Dendritic cell treated with granulocyte-macrophage colony-stimulating factor and Interleukin-4, amounts not matched to agents 40 ng/mL and 50 ng/mL, for 4 days (primary cell): ENCODE results near the gene KCNAB2.

Source experiments
- H3K27ac Mint-ChIP-seq: one replicate; pipeline ENCODE4 v1.8.0; 2022; ENCODE audit warnings: mild to moderate bottlenecking, mixed read lengths
- H3K27me3 Mint-ChIP-seq: one replicate; pipeline ENCODE4 v1.8.0; 2022; ENCODE audit warnings: mild to moderate bottlenecking, mixed read lengths
- H3K36me3 Mint-ChIP-seq: one replicate; pipeline ENCODE4 v1.8.0; 2022; ENCODE audit warnings: low read depth, mixed read lengths
- H3K4me1 Mint-ChIP-seq: one replicate; pipeline ENCODE4 v1.8.0; 2022; ENCODE audit warnings: low read depth, mixed read lengths
- H3K4me3 Mint-ChIP-seq: one replicate; pipeline ENCODE4 v1.8.0; 2022; ENCODE audit warnings: mild to moderate bottlenecking, moderate library complexity, mixed read lengths
- H3K9me3 Mint-ChIP-seq: one replicate; pipeline ENCODE4 v1.8.0; 2022; ENCODE audit warnings: mixed read lengths
- intact Hi-C: fragments of 100-400 bp; cut with micrococcal nuclease; formaldehyde crosslinking; loops from one replicate; pipeline ENCODE4 v1.15.0; 2022

KCNAB2 gene

GRCh38 chr1:6090288-6090687, 44.6 kb downstream of the KCNAB2 start:
- Mint-ChIP-seq H3K9me3 (no peaks in the 10 kb centered on the region), H3K27me3 (no peaks in the 10 kb centered on the region), H3K4me1 (no peaks in the 10 kb centered on the region), H3K36me3 (peaks cover 100% of the 10 kb centered on the region), H3K4me3 (no peak overlapping the region), H3K27ac (no peak overlapping the region)
- intact Hi-C loops = no loop called here

GRCh38 chr1:6090996-6091822, 45.5 kb downstream of the KCNAB2 start:
- Mint-ChIP-seq H3K36me3 (peaks cover 100% of the 10 kb centered on the region), H3K27ac (no peak overlapping the region), H3K4me3 (no peak overlapping the region)

GRCh38 chr1:6091823-6092109, 46.1 kb downstream of the KCNAB2 start:
- intact Hi-C loops = no loop called here
- Mint-ChIP-seq H3K4me3 (no peak overlapping the region), H3K4me1 (no peaks in the 10 kb centered on the region), H3K36me3 (peaks cover 100% of the 10 kb centered on the region), H3K9me3 (no peaks in the 10 kb centered on the region), H3K27ac (no peak overlapping the region), H3K27me3 (no peaks in the 10 kb centered on the region)

More at GRCh38 chr1:6090996-6091822, 45.5 kb downstream of the KCNAB2 start:
- H3K9me3 Mint-ChIP-seq = no peaks in the 10 kb centered on the region
- H3K4me1 Mint-ChIP-seq = no peaks in the 10 kb centered on the region
- H3K27me3 Mint-ChIP-seq = no peaks in the 10 kb centered on the region
- intact Hi-C loops = no loop called here

- intact Hi-C loops = no loop called here
- Mint-ChIP-seq H3K9me3 (no peaks in the 10 kb centered on the region), H3K27me3 (no peaks in the 10 kb centered on the region), H3K4me3 (no peak overlapping the region), H3K4me1 (peaks cover under 1% of the 10 kb centered on the region), H3K36me3 (peaks cover 100% of the 10 kb centered on the region), H3K27ac (no peak overlapping the region)
These were observed 46.5 kb downstream of the KCNAB2 start for GRCh38 chr1:6092211-6092610.

- H3K27ac Mint-ChIP-seq = no peak overlapping the region
- intact Hi-C loops = no loop called here
- H3K9me3 Mint-ChIP-seq = no peaks in the 10 kb centered on the region
- H3K36me3 Mint-ChIP-seq = peaks cover 100% of the 10 kb centered on the region
- H3K4me1 Mint-ChIP-seq = peaks cover 9% of the 10 kb centered on the region
- H3K27me3 Mint-ChIP-seq = no peaks in the 10 kb centered on the region
- no peak overlapping the region for H3K4me3 Mint-ChIP-seq
These were observed 47.4 kb downstream of the KCNAB2 start for GRCh38 chr1:6093071-6093470.

- peaks cover 14% of the 10 kb centered on the region for H3K4me1 Mint-ChIP-seq
- H3K36me3 Mint-ChIP-seq = peaks cover 100% of the 10 kb centered on the region
- intact Hi-C loops = no loop called here
- H3K27ac Mint-ChIP-seq = no peak overlapping the region
- no peak overlapping the region for H3K4me3 Mint-ChIP-seq
- H3K9me3 Mint-ChIP-seq = no peaks in the 10 kb centered on the region
- no peaks in the 10 kb centered on the region for H3K27me3 Mint-ChIP-seq
These were observed 47.9 kb downstream of the KCNAB2 start for GRCh38 chr1:6093611-6094010.

DNA sequence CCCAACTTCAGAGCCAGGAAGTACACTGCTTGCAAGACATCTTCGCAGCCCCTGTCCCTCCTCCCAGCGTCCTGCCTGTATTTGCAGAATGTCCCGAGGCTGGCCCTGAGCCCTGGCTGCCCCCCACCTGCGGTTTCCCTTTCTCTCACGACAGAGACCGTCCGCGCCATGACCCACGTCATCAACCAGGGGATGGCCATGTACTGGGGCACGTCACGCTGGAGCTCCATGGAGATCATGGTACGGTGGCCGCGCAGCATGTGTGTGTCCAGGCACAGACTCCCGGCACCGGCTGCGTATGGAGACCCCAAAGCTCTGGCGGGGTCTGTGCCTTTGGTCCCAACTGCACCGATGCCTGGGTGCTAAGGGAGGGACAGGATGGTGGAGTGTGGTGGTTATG, 48.6 kb downstream of the KCNAB2 start:
- Mint-ChIP-seq H3K36me3 (peaks cover 100% of the 10 kb centered on the region), H3K4me1 (peaks cover 15% of the 10 kb centered on the region), H3K4me3 (no peak overlapping the region), H3K9me3 (no peaks in the 10 kb centered on the region), H3K27ac (no peak overlapping the region), H3K27me3 (no peaks in the 10 kb centered on the region)
- intact Hi-C loops = no loop called here

- no peaks in the 10 kb centered on the region for H3K27me3 Mint-ChIP-seq
- no peak overlapping the region for H3K4me3 Mint-ChIP-seq
- H3K27ac Mint-ChIP-seq = no peak overlapping the region
- intact Hi-C loops = no loop called here
- peaks cover 15% of the 10 kb centered on the region for H3K4me1 Mint-ChIP-seq
- H3K9me3 Mint-ChIP-seq = no peaks in the 10 kb centered on the region
- H3K36me3 Mint-ChIP-seq = peaks cover 98% of the 10 kb centered on the region
These were observed 49.3 kb downstream of the KCNAB2 start for GRCh38 chr1:6094801-6095505.

DNA sequence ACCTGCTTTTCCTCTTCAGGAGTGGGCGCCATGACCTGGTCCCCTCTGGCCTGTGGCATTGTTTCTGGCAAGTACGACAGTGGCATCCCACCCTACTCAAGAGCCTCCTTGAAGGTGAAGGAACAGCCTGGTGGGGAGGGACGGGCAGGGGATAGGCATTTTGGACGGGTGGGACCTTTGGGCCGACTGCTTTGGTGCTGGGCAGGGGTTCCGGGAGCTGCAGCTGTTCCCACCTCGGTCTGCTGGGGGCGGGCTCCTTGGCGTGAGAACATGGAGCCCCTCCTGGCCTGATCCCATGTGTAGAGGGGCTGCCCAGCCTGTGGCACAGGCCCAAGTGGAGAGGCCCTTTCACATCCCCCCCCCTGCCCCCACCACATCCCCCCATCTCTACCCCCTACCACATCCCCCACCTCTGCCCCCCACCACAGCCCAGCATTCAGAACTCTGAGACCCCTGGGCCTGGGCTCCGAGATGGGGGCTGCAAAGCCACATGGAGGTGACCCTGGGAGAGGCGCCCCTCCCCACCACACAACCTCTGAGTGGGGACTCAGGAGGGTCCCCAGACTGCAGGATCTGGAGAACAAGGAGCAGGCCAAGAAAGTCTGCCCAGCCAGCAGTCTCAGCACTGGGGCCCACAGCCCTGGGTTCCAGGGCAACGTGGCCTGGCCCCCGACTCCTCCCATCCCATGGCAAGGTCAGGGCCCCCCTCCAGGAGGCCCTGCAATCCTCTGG, 50.0 kb downstream of the KCNAB2 start:
- peaks cover 91% of the 10 kb centered on the region for H3K36me3 Mint-ChIP-seq
- no peaks in the 10 kb centered on the region for H3K9me3 Mint-ChIP-seq
- H3K4me1 Mint-ChIP-seq = peaks cover 15% of the 10 kb centered on the region
- H3K27me3 Mint-ChIP-seq = no peaks in the 10 kb centered on the region
- no peak overlapping the region for H3K27ac Mint-ChIP-seq
- H3K4me3 Mint-ChIP-seq = no peak overlapping the region
- intact Hi-C loops = no loop called here

GRCh38 chr1:6096243-6097116, 50.8 kb downstream of the KCNAB2 start:
- H3K9me3 Mint-ChIP-seq = no peaks in the 10 kb centered on the region
- intact Hi-C loops = no loop called here
- no peak overlapping the region for H3K27ac Mint-ChIP-seq
- no peak overlapping the region for H3K4me3 Mint-ChIP-seq
- H3K36me3 Mint-ChIP-seq = peaks cover 83% of the 10 kb centered on the region
- peaks cover 21% of the 10 kb centered on the region for H3K4me1 Mint-ChIP-seq
- peaks cover 3% of the 10 kb centered on the region for H3K27me3 Mint-ChIP-seq

- Mint-ChIP-seq H3K36me3 (peaks cover 76% of the 10 kb centered on the region), H3K4me3 (no peak overlapping the region), H3K27me3 (peaks cover 4% of the 10 kb centered on the region), H3K27ac (no peak overlapping the region), H3K4me1 (peaks cover 21% of the 10 kb centered on the region), H3K9me3 (no peaks in the 10 kb centered on the region)
- intact Hi-C loops = no loop called here
These were observed 51.5 kb downstream of the KCNAB2 start for GRCh38 chr1:6097117-6097595.

GRCh38 chr1:6097824-6098223, 52.1 kb downstream of the KCNAB2 start:
- intact Hi-C loops = no loop called here
- H3K36me3 Mint-ChIP-seq = peaks cover 69% of the 10 kb centered on the region
- no peak overlapping the region for H3K4me3 Mint-ChIP-seq
- no peaks in the 10 kb centered on the region for H3K9me3 Mint-ChIP-seq
- H3K27ac Mint-ChIP-seq = no peak overlapping the region
- H3K4me1 Mint-ChIP-seq = peaks cover 21% of the 10 kb centered on the region
- peaks cover 8% of the 10 kb centered on the region for H3K27me3 Mint-ChIP-seq
